ES-I3 (cell line): ENCODE measurements around the gene SYNM.

Experiments used
- H3K36me3 ChIP-seq: 2 replicates; pipeline ENCODE4 v1.6.1; 2013; ENCODE audit warnings: mild to moderate bottlenecking, low read length, control low read depth, moderate library complexity; ENCODE audit not compliant: insufficient read depth
- H3K4me1 ChIP-seq: 2 replicates; pipeline ENCODE4 v1.6.1; 2013; ENCODE audit warnings: mild to moderate bottlenecking, control low read depth, low read length; ENCODE audit not compliant: insufficient read depth
- H3K9ac ChIP-seq: 2 replicates; pipeline ENCODE4 v1.6.1; 2013; ENCODE audit warnings: low read depth, mild to moderate bottlenecking, low read length, moderate library complexity
- H3K9me3 ChIP-seq: 2 replicates; pipeline ENCODE4 v1.6.1; 2013; ENCODE audit warnings: mild to moderate bottlenecking, low read length, moderate library complexity; ENCODE audit not compliant: control insufficient read depth, insufficient read depth

SYNM gene

DNA sequence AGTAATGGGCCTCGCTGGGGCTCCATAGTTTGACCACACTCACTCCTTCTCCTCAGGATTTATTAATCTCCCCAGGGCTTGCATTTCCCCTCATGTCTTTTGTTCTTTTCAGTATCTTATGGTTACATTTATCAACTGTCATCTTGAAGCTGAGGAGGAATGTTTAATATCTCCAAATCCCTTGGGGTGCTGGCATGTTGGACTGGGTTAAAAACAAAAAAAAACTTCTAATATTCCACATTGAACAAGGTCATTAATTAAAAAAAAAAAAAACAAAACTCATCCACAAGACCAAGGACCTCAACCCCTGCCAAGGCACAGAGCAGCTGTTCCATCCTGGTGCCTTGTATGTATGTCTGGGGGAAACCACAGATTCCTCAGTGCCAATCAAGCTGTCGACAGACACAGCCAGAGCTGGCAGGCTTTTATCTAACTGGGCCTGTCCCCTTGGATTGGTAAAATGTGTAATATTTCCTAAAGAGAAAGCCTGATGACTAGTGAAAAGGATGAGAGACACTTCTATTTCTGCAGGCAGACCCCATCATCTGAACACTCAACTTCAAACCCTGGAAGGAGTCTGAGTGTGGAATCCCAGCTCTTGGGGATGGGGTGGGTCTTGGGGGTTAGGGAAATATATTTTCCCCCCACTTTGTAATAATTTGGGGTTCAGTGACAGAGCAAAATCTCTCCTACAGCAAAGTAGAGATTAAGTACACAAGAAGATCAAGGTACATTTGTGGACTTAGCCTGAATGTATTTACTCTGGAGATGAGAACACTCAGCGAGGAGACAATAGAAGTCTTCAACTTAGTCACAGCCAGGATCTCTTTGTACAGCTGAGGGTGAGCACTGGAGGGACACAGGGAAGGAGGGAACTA is 75.4 kb downstream of the SYNM start:
- Histone ChIP-seq H3K36me3 (no peaks in the 10 kb centered on the region), H3K9ac (no peak overlapping the region), H3K9me3 (no peaks in the 10 kb centered on the region), H3K4me1 (peaks cover 3% of the 10 kb centered on the region; the same call in 1 of the 2 replicates)

DNA sequence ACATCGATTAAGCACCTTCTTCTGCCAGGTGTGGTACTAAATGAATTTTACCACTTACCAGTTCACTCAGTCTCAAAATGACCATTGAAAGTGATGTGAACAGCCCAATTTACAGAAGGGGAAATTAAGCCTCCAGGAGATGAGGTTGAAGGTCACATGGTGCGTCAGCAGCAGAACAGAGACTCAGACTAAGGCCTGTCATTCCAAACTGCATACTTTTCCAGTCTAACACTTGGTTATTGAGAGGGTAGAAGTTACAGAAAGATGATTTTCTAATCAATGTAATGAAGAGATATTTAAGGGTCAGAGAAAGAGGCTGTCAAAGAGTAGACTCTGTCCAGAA is 76.1 kb downstream of the SYNM start:
- no peak overlapping the region for H3K9ac ChIP-seq
- no peaks in the 10 kb centered on the region for H3K9me3 ChIP-seq
- no peaks in the 10 kb centered on the region for H3K36me3 ChIP-seq
- peaks cover 3% of the 10 kb centered on the region; the same call in 1 of the 2 replicates for H3K4me1 ChIP-seq

DNA sequence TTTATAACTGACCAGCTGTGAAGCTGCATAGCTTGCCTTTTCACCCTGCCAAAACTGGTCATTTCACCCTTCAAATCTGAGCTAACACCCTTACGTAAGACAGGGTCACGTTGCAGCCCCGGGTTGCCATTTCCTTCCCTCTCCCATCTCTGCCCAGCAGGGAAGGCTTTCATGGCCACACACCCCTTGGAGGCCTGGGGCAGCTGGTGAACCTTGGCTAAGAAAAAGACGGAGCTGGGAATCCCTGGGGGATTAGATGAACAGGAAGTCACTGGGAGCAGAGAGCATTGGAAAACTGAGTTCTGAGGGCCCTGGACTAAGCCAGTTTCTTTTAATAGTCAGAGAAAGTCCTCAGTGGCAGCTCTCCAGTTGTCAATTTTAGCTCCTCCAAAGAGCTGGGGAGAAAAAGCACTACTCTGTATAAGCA is 76.7 kb downstream of the SYNM start:
- no peaks in the 10 kb centered on the region for H3K36me3 ChIP-seq
- H3K4me1 ChIP-seq = peaks cover 3% of the 10 kb centered on the region; the same call in 1 of the 2 replicates
- H3K9ac ChIP-seq = no peak overlapping the region
- H3K9me3 ChIP-seq = no peaks in the 10 kb centered on the region

DNA sequence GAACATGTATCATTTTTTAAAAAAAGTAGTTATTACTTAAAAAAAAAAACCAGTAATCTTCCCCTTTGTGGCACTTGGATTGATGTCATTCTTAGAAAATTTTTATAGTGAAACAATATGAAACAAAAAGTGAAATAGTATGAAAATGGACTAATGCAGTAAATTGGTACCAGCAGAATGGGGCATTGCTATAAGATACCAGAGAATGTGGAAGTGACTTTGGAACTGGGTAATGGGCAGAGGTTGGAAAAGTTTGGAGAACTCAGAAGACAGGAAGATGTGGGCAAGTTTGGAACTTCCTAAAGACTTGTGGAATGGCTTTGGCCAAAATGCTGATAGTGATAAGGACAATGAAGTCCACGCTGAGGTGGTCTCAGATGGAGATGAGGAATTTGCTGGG is 77.9 kb downstream of the SYNM start:
- Histone ChIP-seq H3K9me3 (no peaks in the 10 kb centered on the region), H3K4me1 (peaks cover 3% of the 10 kb centered on the region; the same call in 1 of the 2 replicates), H3K36me3 (no peaks in the 10 kb centered on the region), H3K9ac (no peak overlapping the region)
